ENCODE data around the gene WDR88. TPM values are rescaled to one million over a fixed set of nuclear protein-coding genes. Genes with fewer than 3 reads are reported as not detected.

The WDR88 gene
- total and polyA plus RNA-seq, 2 of the 13 experiments (the other 11 are each of a cell fraction or from before 2014, with no cell fraction given): not detected

DNA sequence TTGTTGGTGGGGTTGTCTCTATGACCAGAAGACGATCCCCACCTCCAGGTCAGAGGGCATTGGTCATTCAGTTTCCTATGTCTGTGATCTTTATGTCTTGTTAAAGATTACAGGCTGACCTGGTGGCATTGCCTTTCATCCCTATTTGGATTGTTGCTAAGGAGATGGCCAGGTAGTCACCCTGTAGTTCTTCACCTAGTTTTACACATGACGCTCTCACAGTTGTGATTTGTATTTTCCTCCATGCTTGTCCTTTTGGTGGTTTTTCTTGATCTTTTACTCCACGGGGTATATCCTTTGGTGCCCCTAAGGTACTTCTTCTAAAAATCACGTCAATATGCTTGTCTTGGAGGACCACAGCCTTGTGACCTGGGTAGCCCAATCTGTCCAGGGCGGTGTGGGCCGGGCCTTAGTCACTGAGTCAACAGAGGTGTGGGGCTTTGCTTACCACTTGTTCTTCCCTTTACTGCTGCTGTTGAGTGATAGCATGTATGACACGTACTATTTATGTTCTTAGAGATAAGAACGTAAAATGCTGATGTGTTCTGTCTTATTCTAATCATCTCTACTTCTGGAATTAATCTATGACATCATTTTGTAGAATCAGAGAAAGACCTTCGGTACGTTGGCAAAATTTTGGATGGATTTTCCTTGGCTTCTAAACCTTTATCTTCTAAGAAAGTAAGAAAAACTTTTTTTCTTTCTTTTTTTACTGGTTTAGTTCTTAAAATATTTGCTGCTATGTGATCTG, 30.8 kb upstream of the WDR88 start (continued):
- TF ChIP-seq, protein P1, sequence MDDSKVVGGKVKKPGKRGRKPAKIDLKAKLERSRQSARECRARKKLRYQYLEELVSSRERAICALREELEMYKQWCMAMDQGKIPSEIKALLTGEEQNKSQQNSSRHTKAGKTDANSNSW (CRISPR knock-in tag; IDR thresholded peaks at IDR 0.05; ENCODE audit: borderline replicate concordance): no peak
- TF ChIP-seq, protein P2, sequence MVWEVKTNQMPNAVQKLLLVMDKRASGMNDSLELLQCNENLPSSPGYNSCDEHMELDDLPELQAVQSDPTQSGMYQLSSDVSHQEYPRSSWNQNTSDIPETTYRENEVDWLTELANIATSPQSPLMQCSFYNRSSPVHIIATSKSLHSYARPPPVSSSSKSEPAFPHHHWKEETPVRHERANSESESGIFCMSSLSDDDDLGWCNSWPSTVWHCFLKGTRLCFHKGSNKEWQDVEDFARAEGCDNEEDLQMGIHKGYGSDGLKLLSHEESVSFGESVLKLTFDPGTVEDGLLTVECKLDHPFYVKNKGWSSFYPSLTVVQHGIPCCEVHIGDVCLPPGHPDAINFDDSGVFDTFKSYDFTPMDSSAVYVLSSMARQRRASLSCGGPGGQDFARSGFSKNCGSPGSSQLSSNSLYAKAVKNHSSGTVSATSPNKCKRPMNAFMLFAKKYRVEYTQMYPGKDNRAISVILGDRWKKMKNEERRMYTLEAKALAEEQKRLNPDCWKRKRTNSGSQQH (CRISPR knock-in tag; IDR thresholded peaks at IDR 0.05; ENCODE audit: low read depth): no peak
- TF ChIP-seq, protein P3, sequence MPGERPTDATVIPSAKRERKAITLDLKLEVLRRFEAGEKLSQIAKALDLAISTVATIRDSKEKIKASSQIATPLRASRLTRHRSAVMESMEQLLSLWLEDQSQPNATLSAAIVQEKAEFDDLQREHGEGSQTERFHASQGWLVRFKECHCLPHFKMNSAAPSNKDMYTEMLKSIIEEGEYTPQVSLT (CRISPR knock-in tag; IDR thresholded peaks at IDR 0.05; ENCODE audit: borderline replicate concordance, low read depth): no peak
- TF ChIP-seq FOXK1 (CRISPR knock-in tag; IDR thresholded peaks at IDR 0.05; ENCODE audit: borderline replicate concordance, low read depth) (0 out of 2 replicates have a peak, but pooled peaks have one; percentile 1), SRF (IDR thresholded peaks at IDR 0.05; ENCODE audit: low read depth, low read length) (peak; percentile 35; the same call in 1 of the 2 replicates), NR2F1 (CRISPR knock-in tag; IDR thresholded peaks at IDR 0.05) (peak; percentile 86 to 97), YEATS4 (CRISPR knock-in tag; IDR thresholded peaks at IDR 0.05; ENCODE audit: borderline replicate concordance) (peak; percentile 40; the same call in 1 of the 2 replicates), HNRNPUL1 (IDR thresholded peaks at IDR 0.05; ENCODE audit: low read depth, low read length) (no peak), ZNF121 (CRISPR knock-in tag; IDR thresholded peaks at IDR 0.05) (peak; percentile 16; the same call in 1 of the 2 replicates), HMG20A (CRISPR knock-in tag; IDR thresholded peaks at IDR 0.05; ENCODE audit: borderline replicate concordance) (peak; percentile 97), TOPORS (CRISPR knock-in tag; IDR thresholded peaks at IDR 0.05) (no peak)
- TF ChIP-seq, protein P4, sequence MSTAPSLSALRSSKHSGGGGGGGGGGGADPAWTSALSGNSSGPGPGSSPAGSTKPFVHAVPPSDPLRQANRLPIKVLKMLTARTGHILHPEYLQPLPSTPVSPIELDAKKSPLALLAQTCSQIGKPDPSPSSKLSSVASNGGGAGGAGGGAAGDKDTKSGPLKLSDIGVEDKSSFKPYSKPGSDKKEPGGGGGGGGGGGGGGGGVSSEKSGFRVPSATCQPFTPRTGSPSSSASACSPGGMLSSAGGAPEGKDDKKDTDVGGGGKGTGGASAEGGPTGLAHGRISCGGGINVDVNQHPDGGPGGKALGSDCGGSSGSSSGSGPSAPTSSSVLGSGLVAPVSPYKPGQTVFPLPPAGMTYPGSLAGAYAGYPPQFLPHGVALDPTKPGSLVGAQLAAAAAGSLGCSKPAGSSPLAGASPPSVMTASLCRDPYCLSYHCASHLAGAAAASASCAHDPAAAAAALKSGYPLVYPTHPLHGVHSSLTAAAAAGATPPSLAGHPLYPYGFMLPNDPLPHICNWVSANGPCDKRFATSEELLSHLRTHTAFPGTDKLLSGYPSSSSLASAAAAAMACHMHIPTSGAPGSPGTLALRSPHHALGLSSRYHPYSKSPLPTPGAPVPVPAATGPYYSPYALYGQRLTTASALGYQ (CRISPR knock-in tag; IDR thresholded peaks at IDR 0.05): peak; percentile 96
- TF ChIP-seq, protein P5, sequence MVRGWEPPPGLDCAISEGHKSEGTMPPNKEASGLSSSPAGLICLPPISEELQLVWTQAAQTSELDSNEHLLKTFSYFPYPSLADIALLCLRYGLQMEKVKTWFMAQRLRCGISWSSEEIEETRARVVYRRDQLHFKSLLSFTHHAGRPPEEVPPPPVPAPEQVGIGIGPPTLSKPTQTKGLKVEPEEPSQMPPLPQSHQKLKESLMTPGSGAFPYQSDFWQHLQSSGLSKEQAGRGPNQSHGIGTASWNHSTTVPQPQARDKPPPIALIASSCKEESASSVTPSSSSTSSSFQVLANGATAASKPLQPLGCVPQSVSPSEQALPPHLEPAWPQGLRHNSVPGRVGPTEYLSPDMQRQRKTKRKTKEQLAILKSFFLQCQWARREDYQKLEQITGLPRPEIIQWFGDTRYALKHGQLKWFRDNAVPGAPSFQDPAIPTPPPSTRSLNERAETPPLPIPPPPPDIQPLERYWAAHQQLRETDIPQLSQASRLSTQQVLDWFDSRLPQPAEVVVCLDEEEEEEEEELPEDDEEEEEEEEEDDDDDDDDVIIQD (CRISPR knock-in tag; IDR thresholded peaks at IDR 0.05; ENCODE audit: low read depth): peak; percentile 29; the same call in 1 of the 2 replicates
- TF ChIP-seq, protein P6, sequence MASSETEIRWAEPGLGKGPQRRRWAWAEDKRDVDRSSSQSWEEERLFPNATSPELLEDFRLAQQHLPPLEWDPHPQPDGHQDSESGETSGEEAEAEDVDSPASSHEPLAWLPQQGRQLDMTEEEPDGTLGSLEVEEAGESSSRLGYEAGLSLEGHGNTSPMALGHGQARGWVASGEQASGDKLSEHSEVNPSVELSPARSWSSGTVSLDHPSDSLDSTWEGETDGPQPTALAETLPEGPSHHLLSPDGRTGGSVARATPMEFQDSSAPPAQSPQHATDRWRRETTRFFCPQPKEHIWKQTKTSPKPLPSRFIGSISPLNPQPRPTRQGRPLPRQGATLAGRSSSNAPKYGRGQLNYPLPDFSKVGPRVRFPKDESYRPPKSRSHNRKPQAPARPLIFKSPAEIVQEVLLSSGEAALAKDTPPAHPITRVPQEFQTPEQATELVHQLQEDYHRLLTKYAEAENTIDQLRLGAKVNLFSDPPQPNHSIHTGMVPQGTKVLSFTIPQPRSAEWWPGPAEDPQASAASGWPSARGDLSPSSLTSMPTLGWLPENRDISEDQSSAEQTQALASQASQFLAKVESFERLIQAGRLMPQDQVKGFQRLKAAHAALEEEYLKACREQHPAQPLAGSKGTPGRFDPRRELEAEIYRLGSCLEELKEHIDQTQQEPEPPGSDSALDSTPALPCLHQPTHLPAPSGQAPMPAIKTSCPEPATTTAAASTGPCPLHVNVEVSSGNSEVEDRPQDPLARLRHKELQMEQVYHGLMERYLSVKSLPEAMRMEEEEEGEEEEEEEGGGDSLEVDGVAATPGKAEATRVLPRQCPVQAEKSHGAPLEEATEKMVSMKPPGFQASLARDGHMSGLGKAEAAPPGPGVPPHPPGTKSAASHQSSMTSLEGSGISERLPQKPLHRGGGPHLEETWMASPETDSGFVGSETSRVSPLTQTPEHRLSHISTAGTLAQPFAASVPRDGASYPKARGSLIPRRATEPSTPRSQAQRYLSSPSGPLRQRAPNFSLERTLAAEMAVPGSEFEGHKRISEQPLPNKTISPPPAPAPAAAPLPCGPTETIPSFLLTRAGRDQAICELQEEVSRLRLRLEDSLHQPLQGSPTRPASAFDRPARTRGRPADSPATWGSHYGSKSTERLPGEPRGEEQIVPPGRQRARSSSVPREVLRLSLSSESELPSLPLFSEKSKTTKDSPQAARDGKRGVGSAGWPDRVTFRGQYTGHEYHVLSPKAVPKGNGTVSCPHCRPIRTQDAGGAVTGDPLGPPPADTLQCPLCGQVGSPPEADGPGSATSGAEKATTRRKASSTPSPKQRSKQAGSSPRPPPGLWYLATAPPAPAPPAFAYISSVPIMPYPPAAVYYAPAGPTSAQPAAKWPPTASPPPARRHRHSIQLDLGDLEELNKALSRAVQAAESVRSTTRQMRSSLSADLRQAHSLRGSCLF (CRISPR knock-in tag; IDR thresholded peaks at IDR 0.05; ENCODE audit: borderline replicate concordance): no peak
- TF ChIP-seq, protein P7, sequence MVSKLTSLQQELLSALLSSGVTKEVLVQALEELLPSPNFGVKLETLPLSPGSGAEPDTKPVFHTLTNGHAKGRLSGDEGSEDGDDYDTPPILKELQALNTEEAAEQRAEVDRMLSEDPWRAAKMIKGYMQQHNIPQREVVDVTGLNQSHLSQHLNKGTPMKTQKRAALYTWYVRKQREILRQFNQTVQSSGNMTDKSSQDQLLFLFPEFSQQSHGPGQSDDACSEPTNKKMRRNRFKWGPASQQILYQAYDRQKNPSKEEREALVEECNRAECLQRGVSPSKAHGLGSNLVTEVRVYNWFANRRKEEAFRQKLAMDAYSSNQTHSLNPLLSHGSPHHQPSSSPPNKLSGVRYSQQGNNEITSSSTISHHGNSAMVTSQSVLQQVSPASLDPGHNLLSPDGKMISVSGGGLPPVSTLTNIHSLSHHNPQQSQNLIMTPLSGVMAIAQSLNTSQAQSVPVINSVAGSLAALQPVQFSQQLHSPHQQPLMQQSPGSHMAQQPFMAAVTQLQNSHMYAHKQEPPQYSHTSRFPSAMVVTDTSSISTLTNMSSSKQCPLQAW (CRISPR knock-in tag; IDR thresholded peaks at IDR 0.05): peak; percentile 46; the same call in 1 of the 2 replicates
